CD4-positive, alpha-beta T cell treated with Interleukin-10 for 1 hour (primary cell): ENCODE results near the gene COL28A1.

Source experiments
- DNase-seq: peaks from one replicate; pipeline ENCODE4 v3.0.0-alpha.2; 2020

The COL28A1 gene

DNA sequence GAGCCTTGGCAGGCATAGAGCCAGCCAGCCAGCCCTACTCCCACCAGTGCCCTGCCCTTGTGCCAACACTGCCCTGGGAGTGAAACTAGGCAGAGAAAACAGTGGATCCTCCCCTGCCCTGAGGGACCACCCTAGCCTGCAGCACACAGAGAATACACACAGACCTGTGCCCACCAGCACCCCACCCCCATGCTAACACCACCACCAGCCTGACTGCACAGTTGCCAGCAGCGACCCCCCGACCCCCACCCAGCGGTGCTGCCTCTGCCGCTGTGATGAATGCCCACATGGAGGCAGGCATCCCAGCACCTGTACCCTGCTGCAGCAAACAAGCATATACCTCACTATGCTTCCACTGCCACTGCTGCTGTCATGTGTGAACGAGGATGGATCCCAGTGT lies 21.6 kb upstream of the COL28A1 start:
- no peak for DNase-seq

GRCh38 chr7:7556852-7557251 lies 21.2 kb upstream of the COL28A1 start:
- no peak for DNase-seq

- DNase-seq: no peak
Measured at GRCh38 chr7:7554649-7555575, 19.2 kb upstream of the COL28A1 start.

DNA sequence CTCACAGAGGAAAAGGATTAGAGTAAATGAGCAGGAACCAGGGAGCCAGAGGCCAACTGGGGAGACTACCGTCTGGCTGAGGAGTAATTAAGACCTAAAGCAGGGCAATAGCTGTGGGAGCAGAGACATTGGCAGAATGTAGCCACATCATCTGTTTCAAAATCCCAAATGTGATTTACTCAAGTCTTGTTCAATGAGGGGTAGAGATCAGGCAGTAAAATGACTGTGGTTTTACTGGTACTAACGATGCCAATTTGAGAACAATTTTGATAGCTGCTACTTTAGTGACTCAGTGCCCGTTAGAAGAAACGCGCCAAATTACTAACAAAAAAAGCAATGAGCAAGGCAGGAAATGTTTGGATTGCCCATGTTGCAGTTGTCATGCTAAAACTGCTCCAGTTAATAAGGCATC lies 18.4 kb upstream of the COL28A1 start:
- DNase-seq: no peak

DNA sequence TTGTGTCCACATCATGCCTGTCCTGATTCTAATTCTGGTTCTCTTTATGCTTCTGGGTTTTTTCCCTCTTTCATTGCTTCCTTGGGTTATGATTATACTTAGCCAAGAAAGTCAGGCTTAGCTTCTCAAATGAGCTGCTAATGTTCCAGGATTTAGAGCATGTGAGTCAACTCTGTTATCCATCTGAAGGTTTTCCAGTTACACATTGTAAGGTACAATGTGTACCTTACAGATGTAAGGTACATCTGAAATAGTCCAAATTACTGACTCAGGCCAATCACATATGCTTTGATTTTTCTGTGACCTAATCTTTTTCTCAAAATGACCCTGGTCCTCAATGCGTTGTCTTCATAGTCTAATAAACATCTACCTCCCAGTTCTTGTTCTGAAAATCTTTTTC lies 17.7 kb upstream of the COL28A1 start:
- no peak for DNase-seq

- no peak for DNase-seq
Measured at GRCh38 chr7:7552199-7552598, 16.5 kb upstream of the COL28A1 start.

- DNase-seq: no peak
Measured at GRCh38 chr7:7550663-7551062, 15.0 kb upstream of the COL28A1 start.

DNA sequence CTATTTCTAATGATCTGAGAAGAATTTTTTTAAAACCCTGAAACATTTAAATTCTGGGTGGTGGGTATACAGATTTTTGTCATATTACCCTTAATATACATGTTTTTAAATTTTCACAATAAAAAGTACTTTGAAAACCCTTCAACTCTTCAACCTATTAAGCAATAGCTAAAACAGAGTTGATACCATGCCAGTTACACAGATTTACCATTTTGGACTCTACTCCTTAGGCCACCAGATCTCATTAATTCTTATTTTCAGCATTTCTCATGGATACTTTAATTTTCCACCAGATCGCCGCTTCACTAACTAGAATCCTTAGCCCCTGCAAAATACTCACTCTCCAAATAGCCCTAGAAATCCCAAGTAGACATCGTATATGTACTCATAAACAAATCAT lies 12.7 kb upstream of the COL28A1 start:
- no peak for DNase-seq

GRCh38 chr7:7542251-7542835 lies 6.7 kb upstream of the COL28A1 start:
- DNase-seq: no peak

- DNase-seq: no peak
Measured at GRCh38 chr7:7539711-7540110, 4.0 kb upstream of the COL28A1 start.

DNA sequence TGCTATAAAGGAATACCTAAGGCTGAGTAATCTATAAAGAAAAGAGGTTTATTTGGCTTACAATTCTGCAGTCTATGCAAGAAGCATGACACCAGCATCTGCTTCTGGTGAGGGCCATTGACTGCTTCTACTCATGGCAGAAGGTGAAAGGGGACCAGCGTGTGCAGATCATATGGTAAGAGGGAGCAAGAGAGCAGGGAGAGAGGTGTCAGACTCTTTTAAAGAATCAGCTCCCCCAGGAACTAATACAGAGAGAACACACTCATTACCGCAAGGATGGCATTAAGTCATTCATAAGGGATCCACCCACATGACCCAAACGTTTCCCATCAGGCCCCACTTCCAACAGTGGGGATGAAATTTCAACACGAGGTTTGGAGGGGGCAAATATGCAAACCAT lies 3.5 kb upstream of the COL28A1 start:
- no peak for DNase-seq

GRCh38 chr7:7537711-7538110 lies 2.0 kb upstream of the COL28A1 start:
- DNase-seq: no peak

DNA sequence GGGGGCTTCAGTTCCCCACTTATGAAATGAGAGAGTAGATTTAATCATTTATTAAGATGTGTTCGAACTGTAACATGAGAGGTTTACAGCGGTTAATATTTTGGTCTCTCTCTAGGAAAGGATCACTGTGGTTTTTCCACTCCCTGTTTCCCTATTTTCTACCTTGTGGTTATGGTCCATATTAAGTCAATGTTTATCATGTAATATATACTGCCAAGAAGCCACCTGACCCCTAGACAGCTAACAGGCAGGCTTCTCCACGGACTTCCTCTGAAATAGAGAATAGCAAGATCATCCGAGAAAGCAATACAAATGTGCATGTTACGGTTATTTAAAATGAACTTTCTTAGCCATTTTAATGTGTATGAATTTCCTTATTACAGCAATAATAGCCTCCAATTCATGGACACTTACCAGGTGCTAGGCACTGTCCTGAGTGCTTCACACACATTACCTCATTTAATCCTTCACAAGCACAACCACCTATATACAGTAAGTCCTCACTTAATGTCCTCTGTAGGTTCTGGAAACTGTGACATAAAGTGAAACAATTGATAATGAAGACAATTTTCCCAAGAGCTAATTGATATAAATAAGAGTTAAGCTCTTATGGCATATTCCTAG lies 835 bp upstream of the COL28A1 start:
- no peak for DNase-seq

DNA sequence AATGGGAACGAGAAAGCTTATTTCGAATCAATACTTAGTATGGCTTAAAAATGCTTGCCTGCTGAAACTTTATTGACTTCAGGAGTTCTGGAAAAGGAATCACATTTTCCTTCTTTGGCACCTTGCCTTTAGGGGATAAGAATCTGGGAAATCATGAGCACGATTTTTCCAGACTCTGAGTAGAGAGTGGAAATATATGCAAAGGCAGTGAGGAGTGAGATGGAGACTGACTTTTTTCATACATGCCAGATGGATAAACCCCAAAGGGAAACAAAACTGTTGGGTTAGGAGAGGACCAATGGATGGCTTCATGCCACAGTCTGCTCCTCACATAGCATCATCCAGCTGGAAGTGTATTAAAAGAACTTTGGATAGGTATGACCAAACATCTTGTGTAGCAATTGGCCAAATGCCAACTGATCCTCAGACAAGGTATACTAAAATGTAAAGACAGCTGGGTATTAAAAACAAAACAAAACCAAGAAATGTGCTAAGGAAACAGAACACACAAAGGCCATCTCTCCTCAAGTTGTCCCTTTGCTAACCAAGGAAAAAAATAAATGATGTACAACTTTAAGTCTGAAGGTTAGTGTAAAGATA lies 1.7 kb downstream of the COL28A1 start:
- DNase-seq: no peak

- no peak for DNase-seq
Measured at GRCh38 chr7:7529328-7529727, 6.3 kb downstream of the COL28A1 start.

DNA sequence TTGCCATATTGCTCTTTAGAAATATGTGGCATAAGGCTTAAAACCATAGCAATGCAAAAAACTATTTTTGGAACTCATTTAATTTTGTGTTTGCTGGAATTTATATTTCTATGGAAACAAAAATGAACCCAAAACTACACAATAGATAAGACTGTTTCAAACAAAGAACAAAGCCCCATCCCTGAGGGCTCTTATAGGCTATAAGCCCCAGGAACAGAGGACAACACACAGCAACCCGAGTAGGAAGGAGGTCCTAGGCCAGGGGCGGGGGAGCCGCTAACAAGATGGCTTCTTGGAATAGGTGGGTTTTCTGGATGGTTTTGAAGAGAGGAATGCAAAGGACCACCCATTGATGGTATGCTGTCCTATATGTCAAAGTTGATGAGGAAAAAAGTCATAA lies 8.6 kb downstream of the COL28A1 start:
- no peak for DNase-seq

DNA sequence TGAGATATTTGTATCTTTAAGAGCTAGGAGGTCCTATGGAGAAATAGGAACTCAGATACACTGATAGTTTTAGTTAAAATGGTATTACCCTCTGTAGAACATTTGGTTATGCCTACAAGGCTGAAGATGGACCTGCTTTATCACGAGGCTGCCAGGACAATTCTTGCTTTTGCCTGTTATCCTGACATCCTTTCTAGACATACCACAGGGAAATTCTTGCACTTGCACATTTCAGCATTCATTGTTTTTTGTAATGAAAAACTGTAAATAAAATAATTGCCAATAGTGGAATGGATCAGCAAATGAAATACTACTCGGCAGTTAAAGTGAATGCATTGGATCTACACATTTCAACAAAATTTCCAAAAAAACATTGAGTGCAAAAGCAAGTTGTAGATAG lies 9.7 kb downstream of the COL28A1 start:
- DNase-seq: no peak

GRCh38 chr7:7524121-7524520 lies 11.6 kb downstream of the COL28A1 start:
- no peak for DNase-seq

- DNase-seq: no peak
Measured at GRCh38 chr7:7522421-7522820, 13.3 kb downstream of the COL28A1 start.

DNA sequence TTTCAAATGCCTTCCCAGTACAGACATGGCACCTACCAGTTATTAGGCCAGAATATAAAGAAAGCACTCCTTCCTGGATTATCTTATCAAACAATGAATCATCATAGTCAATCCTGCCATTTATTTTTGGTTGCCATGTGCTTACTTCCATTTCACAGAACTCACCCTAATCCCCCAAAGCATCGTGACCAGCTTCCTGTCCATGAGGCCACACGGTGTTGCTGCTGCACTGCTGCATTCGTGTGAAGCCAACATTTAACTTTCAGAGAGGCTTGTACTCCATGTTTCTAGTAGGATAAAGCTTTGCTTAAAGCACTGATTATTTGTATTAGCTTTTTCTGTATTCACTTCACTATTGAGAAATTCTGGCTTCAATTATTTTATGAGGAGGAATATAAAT lies 14.4 kb downstream of the COL28A1 start:
- DNase-seq: no peak

DNA sequence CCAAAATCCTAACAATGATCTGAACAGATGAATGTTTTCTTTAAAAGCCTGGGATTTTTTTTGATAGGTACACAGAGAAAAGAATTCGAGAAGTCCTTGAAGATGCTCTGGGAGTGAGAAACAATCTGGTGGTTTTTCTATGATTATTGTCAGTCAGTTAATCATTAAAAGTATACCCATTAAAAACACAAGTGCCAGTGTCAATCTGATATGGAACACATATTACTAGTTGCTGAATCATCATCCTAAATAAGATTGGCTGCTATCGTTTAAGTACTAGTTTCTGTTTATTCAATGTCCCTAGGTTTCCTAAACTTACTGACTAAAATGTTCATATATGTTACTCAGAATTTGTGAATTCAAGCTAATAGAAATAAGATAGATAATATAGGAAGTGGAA lies 16.1 kb downstream of the COL28A1 start:
- no peak for DNase-seq

DNA sequence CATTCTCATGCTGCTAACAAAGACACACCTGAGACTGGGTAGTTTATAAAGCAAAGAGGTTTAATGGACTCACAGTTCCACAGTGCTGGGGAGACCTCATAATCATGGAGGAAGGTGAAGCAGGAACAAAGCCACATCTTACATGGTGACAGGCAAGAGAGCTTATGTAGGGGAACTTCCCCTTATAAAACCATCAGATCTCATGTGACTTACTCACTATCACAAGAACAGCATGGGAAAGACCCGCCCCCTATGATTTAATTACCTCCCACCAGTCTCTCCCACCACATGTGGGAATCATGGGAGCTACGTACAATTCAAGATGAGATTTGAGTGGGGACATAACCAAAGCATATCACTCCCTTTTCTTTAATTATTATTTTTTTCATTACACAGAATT lies 16.6 kb downstream of the COL28A1 start:
- no peak for DNase-seq

DNA sequence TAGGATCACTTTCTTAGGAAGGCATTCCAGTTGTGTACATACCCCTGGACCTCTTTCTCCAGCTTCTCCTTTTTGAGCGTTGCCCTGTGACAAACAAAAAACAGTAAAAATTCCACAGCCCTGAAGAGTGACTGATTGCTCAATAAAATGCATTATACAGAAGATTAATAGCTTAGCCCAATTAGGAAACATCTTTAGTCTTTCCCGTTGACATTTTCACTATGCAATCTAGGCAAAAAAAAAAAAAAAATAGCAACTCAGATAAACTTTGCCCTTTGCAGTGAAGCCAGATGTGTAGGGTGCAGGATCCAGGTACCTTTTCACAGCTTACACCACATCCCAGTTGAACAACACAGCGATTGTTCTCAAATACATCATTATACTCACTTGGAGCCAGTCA lies 17.9 kb downstream of the COL28A1 start:
- DNase-seq: no peak

GRCh38 chr7:7516662-7517061 lies 19.0 kb downstream of the COL28A1 start:
- DNase-seq: no peak
